ENCODE data around the gene PPP3R2. TPM values are rescaled to one million over a fixed set of nuclear protein-coding genes. Genes with fewer than 3 reads are reported as not detected.
A peak's percentile ranks its signal among the peaks of the same experiment; 100 is the strongest.

The PPP3R2 gene, protein sequence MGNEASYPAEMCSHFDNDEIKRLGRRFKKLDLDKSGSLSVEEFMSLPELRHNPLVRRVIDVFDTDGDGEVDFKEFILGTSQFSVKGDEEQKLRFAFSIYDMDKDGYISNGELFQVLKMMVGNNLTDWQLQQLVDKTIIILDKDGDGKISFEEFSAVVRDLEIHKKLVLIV
- total RNA-seq (not detected), polyA plus RNA-seq (not detected)
- long read RNA-seq, donor 1: 0 reads
- long read RNA-seq, donor 2: 0 reads
- long read RNA-seq, donor 3: 0 reads
- long read RNA-seq, donor 4: 0 reads

DNA sequence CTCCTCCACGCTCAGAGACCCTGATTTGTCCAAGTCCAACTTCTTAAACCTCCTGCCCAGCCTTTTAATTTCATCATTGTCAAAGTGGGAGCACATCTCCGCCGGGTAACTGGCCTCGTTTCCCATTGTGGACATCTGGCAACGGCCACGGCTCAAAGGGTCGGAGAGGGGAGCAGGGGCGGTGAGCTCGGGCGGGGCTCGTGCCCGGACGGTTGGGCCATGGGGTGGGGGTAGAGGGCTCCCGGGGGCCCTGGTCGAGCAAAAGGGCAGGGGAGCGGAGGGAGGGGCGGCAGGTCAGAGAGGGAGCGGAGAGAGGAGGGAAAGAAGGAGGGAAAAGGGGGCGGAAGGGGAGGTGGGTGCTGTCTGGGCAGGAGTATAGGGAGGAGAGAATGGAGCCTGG, at the start of gene PPP3R2:
PPP3R2 (minus strand) TSS at position 174 of the 400 bp plus-strand sequence; CDS start at position 126, 48 bp downstream.
- intact Hi-C loops (cut with DNase I): no loop called here
- no peaks in the 10 kb centered on the region for H3K9me3 ChIP-seq (ENCODE audit: control insufficient read depth, low read length)
- H3K27ac ChIP-seq (ENCODE audit: low read length): no peak within 1 kb of the TSS
- ATAC-seq (no peak), DNase-seq (peak in 1 of 3 donors; percentile 44)
- no peaks in the 10 kb centered on the region for H3K27me3 ChIP-seq (ENCODE audit: control insufficient read depth, insufficient read depth)
- H3K4me1 ChIP-seq (ENCODE audit: control insufficient read depth, insufficient read depth, low read length): no peaks in the 10 kb centered on the region
- WGBS: 92% methylated on average over 19 of the region's 19 CpGs
- no peak within 1 kb of the TSS for H3K4me3 ChIP-seq (ENCODE audit: low read length)

DNA sequence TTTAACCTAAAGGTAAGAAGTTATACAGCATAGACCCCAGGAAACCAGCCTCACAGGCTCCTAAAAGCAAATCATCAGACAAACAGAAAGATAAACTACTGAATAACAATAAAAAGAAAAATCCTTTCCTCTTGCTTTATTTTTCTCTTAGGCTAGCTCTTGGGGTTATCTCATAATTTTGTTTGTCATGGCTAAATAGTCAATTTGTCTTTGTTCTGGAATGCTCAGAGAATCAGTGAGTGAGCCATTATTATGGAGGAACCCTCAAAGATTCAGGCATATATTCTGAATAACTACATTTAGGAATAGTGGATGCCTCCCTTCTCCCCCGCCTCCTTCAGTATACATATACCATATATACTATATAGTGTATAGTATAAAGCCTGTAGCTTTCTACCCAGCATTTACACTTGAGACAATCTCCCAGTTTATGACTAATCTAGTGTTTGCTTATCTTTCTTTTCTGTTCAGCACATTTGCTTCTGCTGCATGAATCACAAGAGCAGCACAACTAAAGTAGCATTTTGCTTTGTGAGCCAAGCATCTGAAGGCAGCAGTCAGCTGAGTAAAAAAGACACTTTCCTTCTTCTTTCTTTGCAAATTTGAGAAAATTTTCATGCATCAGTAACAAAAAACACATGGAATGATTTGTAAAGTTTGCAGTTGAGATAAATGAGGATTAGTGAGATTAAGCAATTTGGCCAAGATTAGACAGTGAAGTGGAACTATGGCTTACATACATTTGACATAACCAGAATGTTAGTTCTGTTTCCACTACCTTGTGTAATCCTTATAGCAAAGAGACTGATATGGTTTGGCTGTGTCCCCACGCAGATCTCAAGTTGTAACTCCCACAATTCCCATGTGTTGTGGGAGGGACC, 45.3 kb upstream of the PPP3R2 start:
- H3K27me3 ChIP-seq (ENCODE audit: control insufficient read depth, insufficient read depth): no peaks in the 10 kb centered on the region
- H3K4me1 ChIP-seq (ENCODE audit: control insufficient read depth, insufficient read depth, low read length): no peaks in the 10 kb centered on the region
- peaks cover 2% of the 10 kb centered on the region for H3K9me3 ChIP-seq (ENCODE audit: control insufficient read depth, low read length)
- no peak for DNase-seq
- WGBS: 57% methylated on average over 2 of the region's 2 CpGs
- no peak for ATAC-seq
- H3K27ac ChIP-seq (ENCODE audit: low read length): no peak overlapping the region
- H3K4me3 ChIP-seq (ENCODE audit: low read length): no peak overlapping the region
- intact Hi-C loops (cut with DNase I): no loop called here

DNA sequence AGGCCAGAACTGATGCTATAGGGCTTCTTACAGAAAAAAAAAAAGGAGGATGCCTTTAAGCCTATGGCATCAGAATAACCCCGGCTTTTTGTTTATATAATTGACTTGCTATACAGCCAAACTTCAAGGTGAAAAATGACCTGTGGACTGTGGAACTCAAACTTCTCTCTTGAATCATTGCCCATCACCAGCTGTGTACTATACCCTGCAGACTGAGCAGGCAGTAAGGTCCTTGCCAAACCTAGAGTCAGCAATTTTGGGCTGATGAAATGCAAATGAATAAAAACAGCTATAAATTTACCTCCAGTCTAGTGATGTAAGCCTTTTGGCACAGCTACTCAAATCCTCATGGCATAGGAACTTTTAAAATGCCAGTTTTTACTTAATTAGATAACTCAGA, 44.5 kb upstream of the PPP3R2 start:
- Histone ChIP-seq H3K27me3 (ENCODE audit: control insufficient read depth, insufficient read depth) (no peaks in the 10 kb centered on the region), H3K4me1 (ENCODE audit: control insufficient read depth, insufficient read depth, low read length) (no peaks in the 10 kb centered on the region), H3K27ac (ENCODE audit: low read length) (no peak overlapping the region), H3K4me3 (ENCODE audit: low read length) (no peak overlapping the region), H3K9me3 (ENCODE audit: control insufficient read depth, low read length) (peaks cover 2% of the 10 kb centered on the region)
- ATAC-seq (no peak), DNase-seq (no peak)
- 60% methylated on average over 1 of the region's 1 CpG for WGBS
- intact Hi-C loops (cut with DNase I): no loop called here

DNA sequence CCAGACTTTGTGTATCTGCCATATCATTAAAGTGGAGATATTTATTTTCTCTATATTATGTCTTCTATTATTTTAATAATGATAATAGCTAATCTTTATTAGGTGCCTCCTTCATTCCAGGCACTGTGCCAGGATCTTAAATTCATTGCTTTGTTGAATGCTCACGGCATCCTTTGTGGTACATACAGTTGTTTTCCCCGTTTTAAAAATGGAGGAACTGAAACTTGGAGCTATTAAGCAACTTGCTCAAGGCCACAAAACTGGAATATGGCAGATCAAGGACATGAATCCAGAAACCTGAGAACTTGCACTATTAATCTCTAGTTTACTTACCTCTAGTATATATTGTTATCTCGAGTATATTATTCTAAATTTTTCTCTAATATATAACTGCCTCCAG, 41.5 kb upstream of the PPP3R2 start:
- H3K4me3 ChIP-seq (ENCODE audit: low read length): no peak overlapping the region
- H3K27me3 ChIP-seq (ENCODE audit: control insufficient read depth, insufficient read depth): no peaks in the 10 kb centered on the region
- no peaks in the 10 kb centered on the region for H3K4me1 ChIP-seq (ENCODE audit: control insufficient read depth, insufficient read depth, low read length)
- ATAC-seq: no peak
- intact Hi-C loops (cut with DNase I): no loop called here
- no peak for DNase-seq
- H3K27ac ChIP-seq (ENCODE audit: low read length): no peak overlapping the region
- WGBS: 70% methylated on average over 3 of the region's 3 CpGs
- no peaks in the 10 kb centered on the region for H3K9me3 ChIP-seq (ENCODE audit: control insufficient read depth, low read length)

DNA sequence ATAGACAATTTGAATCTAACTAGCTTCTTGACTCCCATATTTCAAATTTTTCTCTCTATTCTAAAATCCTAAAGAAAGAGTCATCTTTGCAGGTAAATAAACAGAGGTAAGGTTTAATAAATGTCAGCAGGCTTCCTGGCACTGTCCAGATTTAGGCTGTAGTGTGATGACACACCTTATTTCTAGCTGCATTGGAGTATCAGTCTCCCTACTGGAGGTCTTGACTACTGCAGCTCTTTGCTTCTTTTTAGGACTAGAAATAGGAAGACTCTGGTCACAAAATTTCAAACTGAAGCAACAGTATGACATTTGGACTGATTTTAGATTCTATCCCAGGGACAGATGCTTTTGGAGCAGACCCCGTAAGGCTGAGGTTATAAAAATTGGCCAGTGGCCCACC, 40.7 kb upstream of the PPP3R2 start:
- Histone ChIP-seq H3K9me3 (ENCODE audit: control insufficient read depth, low read length) (no peaks in the 10 kb centered on the region), H3K4me1 (ENCODE audit: control insufficient read depth, insufficient read depth, low read length) (no peaks in the 10 kb centered on the region), H3K27ac (ENCODE audit: low read length) (no peak overlapping the region), H3K4me3 (ENCODE audit: low read length) (no peak overlapping the region), H3K27me3 (ENCODE audit: control insufficient read depth, insufficient read depth) (no peaks in the 10 kb centered on the region)
- DNase-seq (no peak), ATAC-seq (no peak)
- WGBS: 98% methylated on average over 1 of the region's 1 CpG
- intact Hi-C loops (cut with DNase I): no loop called here

DNA sequence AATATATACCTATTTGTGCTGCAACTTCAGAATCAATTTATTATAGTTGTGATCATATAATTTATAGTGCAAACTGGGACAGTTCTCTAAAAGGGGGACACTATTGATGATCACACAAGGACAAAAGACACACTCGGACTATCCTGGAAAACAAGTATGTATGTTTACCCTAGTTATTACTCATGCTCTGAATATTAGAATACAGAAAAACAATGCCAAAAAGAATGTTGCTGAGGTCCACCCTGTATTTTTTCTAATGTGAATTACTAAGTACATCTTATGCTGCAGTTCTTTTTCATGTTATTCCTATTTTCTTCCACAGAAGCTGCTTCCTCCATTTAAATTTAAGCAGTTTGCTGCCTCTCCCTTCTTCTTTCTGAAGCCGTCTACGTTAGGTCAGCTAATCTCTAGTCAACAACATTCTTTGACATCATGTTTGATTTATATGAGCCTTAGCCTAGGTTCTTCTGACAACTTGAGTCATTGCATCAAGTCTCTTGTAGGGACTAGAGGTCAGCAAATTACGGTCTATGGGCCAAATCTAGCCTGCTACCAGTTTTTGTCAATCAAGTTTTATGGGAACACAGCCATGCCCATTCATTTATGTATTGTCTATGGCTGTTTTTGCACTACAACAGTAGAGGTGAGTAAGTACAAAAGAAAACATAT, 40.1 kb upstream of the PPP3R2 start:
- ATAC-seq: no peak
- Histone ChIP-seq H3K27me3 (ENCODE audit: control insufficient read depth, insufficient read depth) (no peaks in the 10 kb centered on the region), H3K27ac (ENCODE audit: low read length) (no peak overlapping the region), H3K4me3 (ENCODE audit: low read length) (no peak overlapping the region), H3K9me3 (ENCODE audit: control insufficient read depth, low read length) (no peaks in the 10 kb centered on the region), H3K4me1 (ENCODE audit: control insufficient read depth, insufficient read depth, low read length) (no peaks in the 10 kb centered on the region)
- no peak for DNase-seq
- intact Hi-C loops (cut with DNase I): no loop called here
- 69% methylated on average over 4 of the region's 4 CpGs for WGBS

DNA sequence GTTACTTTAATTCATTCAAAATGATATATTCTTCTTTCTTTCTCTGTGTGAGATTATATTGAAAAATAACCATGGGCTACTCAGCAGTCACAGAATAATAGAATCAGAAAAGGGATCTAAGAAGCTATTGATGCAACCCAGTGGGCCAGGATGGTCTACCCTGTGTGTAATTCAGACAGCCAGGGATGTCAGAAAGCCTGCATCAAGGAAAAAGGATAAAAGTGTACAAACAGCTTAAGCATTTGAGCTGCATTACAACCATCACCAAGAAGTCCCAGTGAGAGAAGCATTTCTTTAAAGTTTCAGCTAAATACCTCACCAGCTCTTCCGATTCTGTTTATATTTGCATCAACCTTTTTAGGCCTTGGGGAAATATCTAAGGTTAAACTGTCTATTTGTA, 37.8 kb upstream of the PPP3R2 start:
- Histone ChIP-seq H3K9me3 (ENCODE audit: control insufficient read depth, low read length) (no peaks in the 10 kb centered on the region), H3K27me3 (ENCODE audit: control insufficient read depth, insufficient read depth) (no peaks in the 10 kb centered on the region), H3K27ac (ENCODE audit: low read length) (no peak overlapping the region), H3K4me3 (ENCODE audit: low read length) (no peak overlapping the region), H3K4me1 (ENCODE audit: control insufficient read depth, insufficient read depth, low read length) (no peaks in the 10 kb centered on the region)
- ATAC-seq (no peak), DNase-seq (no peak)
- 85% methylated on average over 1 of the region's 1 CpG for WGBS
- intact Hi-C loops (cut with DNase I): no loop called here

DNA sequence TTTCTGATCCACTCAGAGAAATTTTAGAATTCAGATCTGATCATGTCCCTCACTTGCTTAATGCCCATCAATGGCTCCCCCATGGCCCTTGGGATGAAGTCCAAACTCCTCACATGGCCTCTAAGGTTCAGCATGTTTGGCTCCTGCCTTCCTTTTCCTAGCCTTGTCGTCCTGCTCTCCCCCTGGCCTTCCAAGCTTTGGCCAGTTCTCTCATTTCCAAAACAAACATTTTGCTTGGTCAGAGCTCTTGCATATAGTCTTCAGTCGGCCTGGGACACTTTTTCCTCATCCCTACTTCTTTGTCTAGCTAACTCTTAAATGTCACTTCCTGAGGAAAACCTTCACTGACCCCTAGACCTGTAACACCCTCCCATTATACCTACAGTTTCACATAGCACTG, 37.1 kb upstream of the PPP3R2 start:
- Histone ChIP-seq H3K4me1 (ENCODE audit: control insufficient read depth, insufficient read depth, low read length) (no peaks in the 10 kb centered on the region), H3K4me3 (ENCODE audit: low read length) (no peak overlapping the region), H3K27ac (ENCODE audit: low read length) (no peak overlapping the region), H3K9me3 (ENCODE audit: control insufficient read depth, low read length) (no peaks in the 10 kb centered on the region), H3K27me3 (ENCODE audit: control insufficient read depth, insufficient read depth) (no peaks in the 10 kb centered on the region)
- WGBS: 29% methylated on average over 2 of the region's 2 CpGs
- DNase-seq (no peak), ATAC-seq (no peak)
- intact Hi-C loops (cut with DNase I): no loop called here

DNA sequence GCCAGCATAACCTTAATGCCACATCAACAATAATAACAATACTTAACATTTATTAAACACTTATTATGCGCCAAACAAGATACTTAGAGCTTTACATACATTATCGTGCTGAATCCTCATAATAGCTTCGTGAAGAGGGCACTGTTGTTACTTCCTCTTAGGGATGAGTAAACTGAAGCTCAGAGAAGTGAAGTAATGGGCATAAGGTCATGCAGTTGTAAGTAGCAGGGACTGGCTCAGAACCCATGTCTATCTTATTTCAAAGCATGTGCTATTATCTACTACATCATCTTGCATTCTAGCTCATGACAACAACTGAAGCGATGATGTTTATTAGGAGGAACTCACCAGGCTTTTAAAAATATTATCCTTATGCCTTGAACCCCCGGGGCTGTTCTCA, 34.9 kb upstream of the PPP3R2 start:
- intact Hi-C loops (cut with DNase I): no loop called here
- Histone ChIP-seq H3K27me3 (ENCODE audit: control insufficient read depth, insufficient read depth) (no peaks in the 10 kb centered on the region), H3K4me3 (ENCODE audit: low read length) (no peak overlapping the region), H3K9me3 (ENCODE audit: control insufficient read depth, low read length) (no peaks in the 10 kb centered on the region), H3K4me1 (ENCODE audit: control insufficient read depth, insufficient read depth, low read length) (no peaks in the 10 kb centered on the region), H3K27ac (ENCODE audit: low read length) (no peak overlapping the region)
- WGBS: 73% methylated on average over 5 of the region's 5 CpGs
- no peak for DNase-seq
- no peak for ATAC-seq

DNA sequence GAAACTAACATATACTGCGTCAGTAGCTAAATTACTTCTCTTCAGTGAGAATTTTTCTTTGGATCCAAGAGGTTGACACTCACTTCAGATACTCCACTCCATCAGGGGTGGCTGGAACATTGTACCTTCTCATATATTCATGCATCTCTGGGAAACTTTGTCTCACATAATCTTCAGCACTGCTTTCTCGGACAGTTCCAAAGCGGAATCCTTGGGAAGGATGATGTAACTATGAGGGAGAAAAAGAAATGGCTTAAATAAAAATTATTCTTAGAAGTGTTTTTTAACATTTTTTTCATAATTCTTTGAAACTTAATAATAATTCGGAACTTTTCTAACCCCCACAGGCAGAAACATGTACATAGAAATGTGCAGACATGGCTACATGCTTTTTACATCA, 33.4 kb upstream of the PPP3R2 start:
- DNase-seq (no peak), ATAC-seq (no peak)
- Histone ChIP-seq H3K9me3 (ENCODE audit: control insufficient read depth, low read length) (no peaks in the 10 kb centered on the region), H3K27ac (ENCODE audit: low read length) (no peak overlapping the region), H3K27me3 (ENCODE audit: control insufficient read depth, insufficient read depth) (no peaks in the 10 kb centered on the region), H3K4me3 (ENCODE audit: low read length) (no peak overlapping the region), H3K4me1 (ENCODE audit: control insufficient read depth, insufficient read depth, low read length) (no peaks in the 10 kb centered on the region)
- WGBS: 64% methylated on average over 4 of the region's 4 CpGs
- intact Hi-C loops (cut with DNase I): no loop called here

DNA sequence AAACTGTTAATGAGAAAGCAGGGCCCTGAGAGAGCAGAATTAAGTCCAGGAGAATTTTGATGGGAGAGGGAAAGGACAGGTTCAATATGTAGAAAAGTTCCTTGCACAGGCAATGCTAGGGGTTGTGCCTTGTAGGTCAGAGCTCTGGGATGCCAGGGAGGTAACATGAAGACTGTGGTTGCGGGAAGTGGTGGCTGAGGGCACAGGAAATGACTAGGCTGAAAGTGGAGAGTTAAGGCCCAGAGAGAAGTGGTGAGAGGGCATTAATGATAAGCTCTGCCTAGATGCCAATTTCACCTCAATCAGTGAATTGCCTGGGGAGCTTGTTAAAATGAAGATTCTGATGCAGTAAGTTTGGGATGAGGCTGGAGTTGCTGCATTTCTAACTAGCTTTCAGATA, 31.5 kb upstream of the PPP3R2 start:
- WGBS: 79% methylated on average over 1 of the region's 1 CpG
- ATAC-seq: no peak
- intact Hi-C loops (cut with DNase I): no loop called here
- Histone ChIP-seq H3K27me3 (ENCODE audit: control insufficient read depth, insufficient read depth) (no peaks in the 10 kb centered on the region), H3K4me3 (ENCODE audit: low read length) (no peak overlapping the region), H3K9me3 (ENCODE audit: control insufficient read depth, low read length) (no peaks in the 10 kb centered on the region), H3K4me1 (ENCODE audit: control insufficient read depth, insufficient read depth, low read length) (no peaks in the 10 kb centered on the region), H3K27ac (ENCODE audit: low read length) (no peak overlapping the region)
- no peak for DNase-seq
